GF-D8 (cell line): ENCODE measurements around the gene PRR16.

Source experiments
- DNase-seq: peaks from one replicate; lab custom pipeline; 2025; lab: John Stamatoyannopoulos, UW

The PRR16 gene

DNA sequence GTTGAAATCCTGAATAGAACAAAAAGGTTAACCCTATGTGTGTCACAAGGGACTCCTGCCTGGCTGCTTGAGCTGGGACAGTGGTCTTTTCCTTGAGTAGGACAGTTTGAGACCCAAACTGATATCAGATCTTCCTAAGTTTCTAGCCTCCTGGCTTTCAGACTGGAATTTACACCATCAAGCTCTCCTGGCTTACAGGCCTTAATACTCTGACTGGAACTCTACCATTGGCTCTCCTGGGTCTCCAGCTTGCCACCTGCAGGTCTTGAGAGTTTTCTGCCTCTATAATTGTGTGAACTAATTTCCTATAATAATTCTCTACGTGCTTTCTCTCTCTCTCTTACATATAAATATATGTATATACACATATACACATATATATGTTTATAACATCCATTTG is 112.5 kb downstream of the PRR16 start:
- DNase-seq = no peak

DNA sequence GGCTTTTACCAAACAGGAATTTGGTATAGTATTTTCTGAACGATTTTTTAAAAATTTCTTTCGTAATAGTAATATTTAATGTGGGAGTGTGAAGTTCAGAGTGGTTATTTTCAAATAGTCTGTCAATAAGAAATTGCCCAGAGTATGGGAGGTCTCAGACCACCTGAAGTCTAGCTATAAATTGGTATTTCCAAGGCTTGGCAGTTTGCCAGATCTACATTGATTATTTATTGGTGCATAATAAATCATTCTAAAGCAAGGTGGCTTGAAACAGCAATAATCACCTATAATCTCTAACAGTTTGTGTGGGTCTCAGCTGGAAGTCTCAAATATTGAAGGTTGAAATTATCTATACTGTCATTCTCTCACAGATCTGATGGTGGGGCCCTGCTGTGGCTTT is 118.5 kb downstream of the PRR16 start:
- no peak for DNase-seq

DNA sequence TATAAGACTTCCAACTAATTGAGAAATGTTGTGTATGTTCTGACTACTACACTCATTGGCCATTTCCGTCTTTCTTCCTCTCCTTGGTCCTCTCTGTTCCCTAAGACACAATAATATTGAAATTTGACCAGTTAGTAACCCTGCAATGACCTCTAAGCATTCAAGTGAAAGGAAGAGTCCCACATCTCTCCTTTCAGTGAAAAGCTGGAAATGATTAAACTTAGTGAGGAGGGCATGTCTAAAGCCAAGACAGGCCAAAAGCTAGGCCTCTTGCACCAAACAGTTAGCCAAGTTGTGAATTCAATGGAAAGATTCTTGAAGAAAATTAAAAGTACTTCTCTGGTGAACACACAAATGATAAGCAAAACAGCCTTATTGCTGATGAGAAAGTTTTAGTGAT is 122.5 kb downstream of the PRR16 start:
- no peak for DNase-seq

DNA sequence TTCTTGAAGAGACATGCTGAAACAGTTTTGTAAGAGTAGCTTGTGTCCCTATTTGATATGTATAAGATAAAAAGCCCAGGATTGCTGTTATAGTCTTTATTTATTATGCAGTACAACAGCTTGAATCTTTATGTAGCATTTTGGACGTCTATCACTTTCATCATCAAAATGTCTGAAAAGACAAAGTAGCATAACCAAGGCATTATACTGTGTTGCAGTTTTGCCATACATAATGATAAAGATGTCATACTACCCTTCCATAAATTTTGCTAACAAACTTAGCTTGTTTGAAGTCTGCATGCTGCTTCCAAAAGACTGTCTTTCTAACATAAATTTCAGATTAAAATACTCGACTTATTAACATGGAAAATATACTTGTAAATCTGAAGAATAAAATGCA is 127.8 kb downstream of the PRR16 start:
- no peak for DNase-seq

DNA sequence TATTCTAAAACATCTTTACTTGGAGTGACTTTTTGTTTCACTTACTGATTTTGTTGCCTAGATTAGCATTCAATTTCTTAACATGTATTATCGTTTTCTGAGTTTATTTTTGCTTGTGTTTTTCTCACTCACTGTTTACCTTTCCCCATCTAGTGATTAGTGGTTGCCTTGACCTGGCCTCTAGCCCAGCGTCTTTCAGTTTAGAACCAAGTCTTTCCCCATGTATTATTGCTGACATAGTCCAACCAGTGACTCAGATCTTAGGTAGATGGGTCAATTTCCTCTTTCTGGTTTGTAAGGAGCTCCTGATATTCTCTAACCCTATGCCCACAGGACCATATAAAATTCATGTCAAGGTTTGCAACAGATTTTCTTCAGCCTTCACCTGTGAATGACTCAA is 135.5 kb downstream of the PRR16 start:
- DNase-seq = no peak

DNA sequence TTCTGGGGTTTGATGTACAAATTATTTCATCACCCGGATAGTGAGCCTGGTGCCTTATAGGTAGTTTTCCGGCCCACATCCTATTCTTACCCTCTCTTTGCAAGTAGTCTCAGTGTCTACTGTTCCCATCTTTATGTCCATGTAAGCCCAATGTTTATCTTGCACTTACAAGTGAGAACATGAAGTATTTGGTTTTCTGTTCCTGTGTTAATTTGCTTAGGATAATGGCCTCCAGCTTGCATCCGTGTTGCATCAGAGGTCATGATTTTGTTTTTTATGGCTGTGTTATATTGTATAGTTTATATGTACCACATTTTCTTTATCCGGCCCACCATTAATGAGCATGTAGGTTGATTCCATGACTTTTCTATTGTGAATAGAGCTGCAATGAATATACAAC is 136.5 kb downstream of the PRR16 start:
- no peak for DNase-seq

DNA sequence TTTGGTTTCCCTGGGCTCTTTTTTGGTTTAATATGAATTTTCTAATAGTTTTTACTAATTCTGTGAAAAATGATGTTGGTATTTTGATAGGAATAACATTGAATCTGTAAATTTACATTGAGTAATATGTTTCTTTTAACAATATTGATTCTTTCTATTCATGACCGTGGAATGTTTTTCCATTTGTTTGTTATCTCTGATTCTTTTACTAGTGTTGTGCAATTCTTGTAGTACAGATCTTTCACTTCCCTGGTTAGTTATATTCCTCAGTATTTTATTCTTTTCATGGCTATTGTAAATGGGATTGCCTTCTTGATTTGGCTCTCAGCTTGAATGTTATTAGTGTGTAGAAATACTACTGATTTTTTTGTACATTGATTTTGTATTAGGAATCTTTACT is 137.9 kb downstream of the PRR16 start:
- no peak for DNase-seq

DNA sequence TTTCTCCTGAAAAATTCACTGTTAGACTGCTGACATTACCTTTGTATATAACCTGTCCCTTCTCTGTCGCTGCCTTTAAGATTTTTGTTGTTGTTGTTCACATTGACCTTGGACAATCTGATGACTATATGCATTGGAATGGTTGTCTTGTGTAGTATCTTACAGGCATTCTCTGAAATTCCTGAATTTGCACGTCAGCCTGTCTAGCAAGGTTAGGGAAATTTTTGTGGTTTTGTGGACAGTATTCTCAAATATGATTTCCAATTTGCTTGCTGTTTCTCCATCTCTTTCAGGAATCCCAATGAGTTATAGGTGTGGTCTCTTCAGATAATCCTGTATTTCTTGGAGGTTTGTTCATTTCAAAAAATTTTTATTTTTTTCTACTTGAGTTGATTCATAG is 140.8 kb downstream of the PRR16 start:
- DNase-seq = no peak

DNA sequence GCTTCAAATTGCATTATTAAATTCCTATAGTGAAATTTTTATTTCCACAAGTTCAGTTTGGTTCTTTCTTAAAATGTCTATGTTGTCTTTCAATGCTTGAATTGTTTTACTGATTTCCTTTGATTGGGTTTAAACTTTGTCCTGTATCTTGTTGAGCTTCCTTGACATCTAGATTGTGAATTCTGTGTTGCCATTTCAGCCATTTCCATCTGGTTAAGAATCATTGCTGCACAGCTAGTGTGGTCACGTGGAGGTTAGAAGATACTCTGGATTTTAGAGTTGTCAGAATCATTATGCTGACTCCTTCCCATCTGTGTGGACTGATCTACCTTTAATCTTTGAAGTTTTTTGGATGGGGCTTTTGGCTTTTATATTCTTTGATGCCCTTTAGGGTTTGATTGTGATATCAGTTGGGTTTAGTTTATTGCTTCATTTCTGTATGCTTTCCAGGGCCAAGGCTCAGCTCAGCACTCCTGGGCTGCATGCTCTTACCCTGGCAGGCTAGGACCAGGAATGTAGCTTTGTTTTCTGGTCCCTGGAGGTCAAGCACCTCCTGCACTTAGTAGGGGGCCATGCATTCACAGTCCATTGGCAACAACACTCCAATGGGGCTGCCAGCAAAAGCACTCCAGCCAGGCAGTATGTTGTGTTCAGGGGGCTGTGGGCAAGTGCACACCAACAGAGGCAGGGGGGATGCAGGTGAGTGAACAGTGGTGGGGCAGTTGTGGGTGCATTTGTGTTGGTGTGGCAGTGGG is 141.4 kb downstream of the PRR16 start:
- DNase-seq = no peak

DNA sequence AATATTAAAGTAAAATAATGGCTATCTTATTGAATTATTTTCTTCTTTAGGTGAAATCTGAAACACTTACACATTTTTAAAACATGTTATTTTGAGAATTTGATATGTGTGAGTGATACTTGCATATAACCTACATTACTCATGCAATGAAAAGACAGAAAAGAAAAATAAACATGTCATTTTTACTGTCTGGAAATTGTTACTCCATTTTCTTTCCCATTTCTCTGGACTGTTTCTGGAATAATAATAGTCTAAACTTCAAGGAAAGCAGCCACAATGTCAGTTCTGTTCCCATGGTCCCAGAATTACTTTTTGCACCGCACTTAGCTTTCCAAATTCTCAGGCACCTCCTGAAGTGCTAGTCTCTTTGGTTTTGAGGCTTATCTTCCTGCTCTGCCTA is 145.5 kb downstream of the PRR16 start:
- DNase-seq = no peak

DNA sequence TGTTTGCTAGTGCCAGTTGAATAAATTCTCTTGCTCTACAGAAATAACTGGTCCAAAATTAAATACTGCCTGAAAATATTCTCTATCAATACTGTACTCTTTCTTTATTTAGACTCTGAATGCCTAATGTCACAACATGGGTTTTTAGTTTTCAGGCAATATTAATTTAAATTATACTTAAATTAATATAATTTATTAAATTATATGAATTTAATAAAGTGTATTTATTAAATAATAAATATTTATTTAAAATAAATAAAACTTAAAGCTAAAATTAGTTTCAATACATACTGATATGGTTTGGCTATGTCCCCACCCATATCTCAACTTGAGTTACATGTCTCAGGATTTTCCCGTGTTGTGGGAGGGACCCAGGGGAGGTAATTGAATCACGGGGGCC is 146.0 kb downstream of the PRR16 start:
- DNase-seq = no peak

DNA sequence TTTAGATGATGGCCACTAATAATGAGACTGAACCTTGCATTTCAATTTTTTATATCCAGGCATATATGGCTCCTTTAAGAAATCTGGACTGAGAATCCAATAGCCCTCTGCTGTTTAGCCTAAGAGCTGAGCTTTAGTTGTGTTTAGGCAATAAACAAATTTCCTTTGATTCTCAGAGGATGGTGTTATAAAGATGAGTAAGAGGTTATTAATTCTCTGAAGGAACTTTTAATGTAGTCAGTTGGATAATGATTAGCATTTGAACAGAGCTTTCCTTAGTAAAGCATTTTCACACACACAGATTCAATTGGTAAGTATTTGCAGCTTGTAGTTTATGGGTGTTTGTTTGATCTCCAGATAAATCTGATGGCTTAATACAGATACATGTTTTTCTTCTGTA is 149.6 kb downstream of the PRR16 start:
- no peak for DNase-seq

DNA sequence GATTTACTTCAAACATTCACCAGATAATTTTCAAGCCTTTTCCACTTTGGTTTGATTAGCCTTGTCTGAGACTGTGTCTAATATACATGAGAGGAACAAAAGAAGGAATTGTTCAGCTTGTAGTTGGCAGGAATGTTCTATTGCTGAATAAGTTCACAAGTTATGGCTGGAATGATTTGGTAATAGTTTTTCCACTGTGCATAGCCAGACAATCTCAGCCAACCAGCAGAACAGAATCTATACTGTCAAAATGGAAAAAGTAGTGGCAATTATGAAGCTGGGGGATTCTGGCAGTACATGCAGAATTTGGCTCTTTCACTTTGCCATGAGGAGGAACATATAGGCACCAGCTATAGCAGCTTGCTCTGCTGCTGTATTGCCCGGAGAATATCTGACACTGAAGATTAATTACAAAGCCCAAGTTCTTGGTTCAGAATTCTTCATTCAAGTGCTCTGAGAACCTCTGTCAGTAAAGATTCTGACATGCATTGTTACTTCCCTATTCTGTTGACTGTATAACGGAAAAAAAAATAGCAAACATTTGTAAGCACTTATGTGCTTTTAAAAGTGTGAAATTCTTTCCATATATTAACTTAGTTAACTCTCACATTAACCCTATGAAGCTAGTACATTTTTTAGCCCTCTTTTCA is 150.6 kb downstream of the PRR16 start:
- DNase-seq = no peak

DNA sequence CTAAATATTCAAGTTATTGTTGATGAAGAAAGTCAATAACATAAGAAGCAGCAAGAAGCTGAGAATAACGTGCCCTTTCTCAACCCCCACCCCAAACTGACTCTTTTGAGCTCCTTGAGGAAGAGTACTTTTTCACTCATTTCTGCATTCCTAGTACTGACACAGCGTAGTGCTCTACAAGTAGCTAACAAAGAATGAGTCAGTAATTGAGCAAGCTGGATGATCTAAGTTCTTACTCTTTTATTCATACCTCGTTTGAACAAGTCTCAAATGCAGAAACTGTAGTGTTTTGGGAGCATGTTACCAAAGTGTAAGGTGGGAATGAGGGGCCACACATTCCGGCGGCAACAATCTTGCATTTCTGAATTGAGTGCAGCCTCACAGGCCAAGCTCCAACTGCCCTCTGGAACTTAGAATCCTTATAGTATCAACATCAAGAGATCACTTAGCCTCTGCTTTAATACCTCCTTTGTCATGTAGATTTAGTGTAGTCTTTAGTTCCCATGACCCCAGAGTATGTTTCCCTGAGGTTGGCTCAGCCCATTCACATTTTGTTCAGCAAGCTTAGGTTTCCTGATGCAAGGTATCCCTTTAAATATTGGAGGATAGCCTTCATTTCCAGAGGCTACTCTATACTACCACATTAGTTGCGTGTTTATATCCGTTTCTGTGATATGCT is 152.0 kb downstream of the PRR16 start:
- no peak for DNase-seq

DNA sequence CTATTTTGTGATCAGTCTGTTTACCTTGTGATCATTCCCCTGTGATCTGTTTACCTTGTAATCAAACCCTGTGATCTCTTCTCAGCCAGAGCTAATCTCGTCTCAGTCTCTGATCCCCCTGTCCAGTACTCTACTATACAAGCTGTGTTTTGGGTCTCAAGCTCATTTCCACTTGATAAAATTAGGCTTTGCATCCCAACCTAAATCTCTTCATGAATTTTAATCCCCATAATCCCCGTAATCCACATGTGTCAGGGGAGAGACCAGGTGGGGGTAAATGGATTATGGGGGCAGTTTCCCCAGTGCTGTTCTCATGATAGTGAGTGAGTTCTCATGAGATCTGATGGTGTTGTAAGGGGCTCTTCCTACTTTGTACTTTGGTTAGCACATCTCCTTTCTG is 157.2 kb downstream of the PRR16 start:
- no peak for DNase-seq

DNA sequence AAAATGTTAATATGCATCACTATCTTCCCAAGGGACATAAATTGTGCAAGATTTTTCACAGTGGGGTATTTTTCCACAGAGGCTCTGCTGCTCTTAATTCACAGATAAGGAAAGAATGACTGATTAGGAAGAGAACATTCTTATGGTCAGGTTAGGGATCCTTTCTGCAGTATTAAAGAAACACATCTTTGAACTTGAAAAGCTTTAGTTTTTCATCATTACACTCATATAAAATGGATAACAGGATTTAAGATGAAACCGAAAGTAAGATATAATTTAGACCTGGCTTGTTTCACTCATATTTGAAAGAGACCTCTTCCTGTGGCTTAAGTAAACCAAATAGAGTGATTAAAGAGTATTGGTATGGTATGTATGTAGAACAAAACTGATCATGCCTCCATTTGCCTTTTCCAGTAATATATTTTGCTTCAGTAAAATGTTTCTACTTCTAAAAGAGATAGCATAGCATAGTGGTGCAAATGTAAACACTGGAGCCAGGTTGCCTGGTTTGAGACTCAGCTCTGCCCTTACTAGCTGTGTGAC is 160.0 kb downstream of the PRR16 start:
- no peak for DNase-seq

DNA sequence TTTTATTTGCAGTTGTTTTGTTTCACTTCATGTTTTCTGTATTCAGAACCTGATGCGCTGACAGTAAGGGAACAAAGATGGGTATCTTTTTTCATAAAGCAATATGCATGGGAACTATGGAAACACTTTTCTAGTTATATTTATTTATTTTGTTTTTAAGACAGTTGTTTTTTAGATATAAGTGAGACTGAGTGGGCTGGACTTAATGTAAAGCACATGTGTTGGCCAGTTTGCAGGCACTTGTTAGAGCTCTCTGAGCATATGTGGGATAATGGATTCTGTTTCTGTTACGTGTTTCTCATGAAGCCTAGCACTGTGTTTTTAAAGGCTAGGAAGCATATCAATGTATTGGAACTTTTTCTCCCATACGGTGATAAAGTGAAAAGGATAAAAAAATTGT is 164.1 kb downstream of the PRR16 start:
- no peak for DNase-seq

DNA sequence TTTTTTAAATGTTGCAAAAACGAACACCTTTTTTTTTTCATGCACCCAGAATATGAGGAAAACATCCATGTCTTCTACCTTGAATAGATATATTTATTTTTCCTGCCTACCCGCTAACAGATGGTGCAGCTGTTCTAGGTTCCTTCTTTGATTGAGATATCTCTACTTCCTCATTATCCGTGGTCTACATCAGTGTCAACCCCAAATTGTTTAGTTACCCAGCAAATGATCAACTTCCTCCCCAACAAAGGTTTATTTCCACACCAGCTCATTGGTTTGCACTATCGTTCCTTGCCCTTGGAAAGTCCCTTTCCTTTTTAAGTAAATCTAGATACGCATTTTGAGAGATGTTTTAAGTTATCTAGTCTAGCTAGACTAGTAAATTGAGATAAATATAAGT is 166.4 kb downstream of the PRR16 start:
- no peak for DNase-seq

DNA sequence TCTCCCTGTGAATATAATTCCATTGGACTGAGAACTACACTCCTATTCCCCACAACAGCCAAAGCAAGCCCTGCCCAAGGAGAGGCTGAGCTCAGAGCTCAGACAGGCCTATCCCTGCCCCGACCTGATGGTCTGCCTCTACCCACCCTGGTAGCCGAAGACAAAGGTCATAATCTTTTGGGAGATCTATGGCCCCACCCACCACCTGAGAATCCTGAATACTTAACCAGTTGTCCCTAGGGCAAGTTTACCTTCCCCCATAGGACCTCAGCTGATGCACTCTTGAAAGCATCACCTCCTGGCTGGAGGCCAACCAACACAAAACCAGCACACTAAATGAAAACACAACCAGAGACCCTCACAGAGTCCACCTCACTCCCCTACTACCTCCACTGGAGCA is 167.5 kb downstream of the PRR16 start:
- no peak for DNase-seq

DNA sequence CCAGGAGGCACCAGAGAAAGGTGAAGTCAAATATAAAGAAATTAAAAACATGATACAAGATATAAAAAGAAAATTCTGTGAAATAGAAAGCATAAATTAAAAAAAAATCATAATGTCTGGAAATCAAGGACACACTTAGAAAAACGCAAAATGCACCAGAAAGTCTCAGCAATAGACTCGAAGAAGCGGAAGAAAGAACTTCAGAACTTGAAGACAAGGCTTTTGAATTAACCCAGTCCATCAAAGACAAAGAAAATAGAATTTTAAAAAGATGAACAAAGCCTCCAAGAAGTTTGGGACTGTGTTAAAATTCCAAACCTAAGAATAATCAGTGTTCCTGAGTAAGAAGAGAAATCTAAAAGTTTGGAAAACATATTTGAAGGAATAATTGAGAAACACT is 168.3 kb downstream of the PRR16 start:
- DNase-seq = no peak

DNA sequence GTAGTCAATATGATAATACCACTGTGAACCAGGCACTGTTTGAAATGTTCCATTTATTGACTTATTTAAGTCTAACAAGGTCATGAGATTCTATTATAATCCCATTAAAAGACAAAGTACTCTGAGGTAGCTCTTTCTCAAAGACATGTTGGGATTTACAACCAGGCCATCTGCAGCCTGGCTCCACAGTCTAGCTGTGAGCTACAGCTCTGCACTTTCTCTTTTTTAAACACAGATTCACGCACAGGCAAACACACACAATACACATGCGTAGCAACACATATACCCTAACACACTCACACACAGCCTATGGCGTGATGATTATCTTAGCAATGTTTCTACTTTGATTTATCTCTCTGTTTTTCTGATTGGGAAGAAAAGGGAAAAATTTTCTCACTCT is 174.3 kb downstream of the PRR16 start:
- DNase-seq = no peak

DNA sequence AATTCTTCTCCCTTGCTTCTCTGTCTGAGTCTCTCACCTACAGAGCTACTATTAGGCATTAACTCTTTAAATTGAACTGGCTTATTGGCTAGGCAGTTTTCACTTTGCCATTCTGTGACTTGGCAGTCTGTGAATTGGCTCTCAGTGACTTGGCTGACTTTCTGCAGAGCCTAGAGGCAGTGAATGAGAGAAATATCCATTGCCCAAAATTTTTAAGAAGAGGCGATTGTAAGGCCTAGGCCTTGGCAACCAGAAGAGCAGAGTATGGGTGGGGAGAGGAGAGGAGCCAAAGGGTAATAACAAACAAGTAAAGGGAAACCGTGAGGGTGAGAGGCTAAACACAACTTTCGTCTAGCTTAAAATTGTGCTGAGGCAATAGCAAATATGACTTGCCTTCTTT is 176.7 kb downstream of the PRR16 start:
- no peak for DNase-seq

DNA sequence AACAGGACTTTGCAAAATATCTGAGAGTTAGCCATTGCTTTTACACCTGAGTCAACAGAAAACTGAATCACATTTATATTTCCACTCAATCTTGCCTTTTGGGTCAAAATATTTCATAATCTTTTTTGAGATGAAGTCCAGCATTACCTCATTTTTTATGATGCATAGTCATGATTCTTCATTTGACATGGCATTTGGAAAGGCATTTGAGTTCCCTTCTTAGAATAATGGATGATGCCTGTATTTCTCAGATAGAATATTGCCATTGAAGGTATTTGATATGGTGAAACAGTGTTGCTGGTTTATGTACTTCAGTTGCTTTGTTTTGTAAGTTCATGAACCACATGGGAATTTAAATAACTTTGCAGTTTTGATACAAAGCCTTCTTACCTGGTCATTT is 180.4 kb downstream of the PRR16 start:
- no peak for DNase-seq
